GM12873 (cell line): Measurements from ENCODE around the gene PTPRK.

Experiments
- CTCF ChIP-seq: IDR thresholded peaks from 2 replicates; pipeline ENCODE4 v1.5.1; 2012; ENCODE audit warnings: low read depth, mild to moderate bottlenecking, moderate library complexity, low read length, control low read depth; ENCODE audit not compliant: insufficient read depth; ENCODE audit errors: missing control alignments

Gene PTPRK

GRCh38 chr6:128495536-128496333 lies 24.7 kb downstream of the PTPRK start:
- TF ChIP-seq CTCF = no peak

GRCh38 chr6:128494440-128494839 lies 26.0 kb downstream of the PTPRK start:
- TF ChIP-seq CTCF = no peak

- TF ChIP-seq CTCF = no peak
These were observed 26.5 kb downstream of the PTPRK start for GRCh38 chr6:128493877-128494276.

GRCh38 chr6:128492386-128492785 lies 28.0 kb downstream of the PTPRK start:
- no peak for TF ChIP-seq CTCF

- TF ChIP-seq CTCF = no peak
These were observed 28.7 kb downstream of the PTPRK start for GRCh38 chr6:128491610-128492206.

GRCh38 chr6:128491100-128491581 lies 29.3 kb downstream of the PTPRK start:
- TF ChIP-seq CTCF = no peak

DNA sequence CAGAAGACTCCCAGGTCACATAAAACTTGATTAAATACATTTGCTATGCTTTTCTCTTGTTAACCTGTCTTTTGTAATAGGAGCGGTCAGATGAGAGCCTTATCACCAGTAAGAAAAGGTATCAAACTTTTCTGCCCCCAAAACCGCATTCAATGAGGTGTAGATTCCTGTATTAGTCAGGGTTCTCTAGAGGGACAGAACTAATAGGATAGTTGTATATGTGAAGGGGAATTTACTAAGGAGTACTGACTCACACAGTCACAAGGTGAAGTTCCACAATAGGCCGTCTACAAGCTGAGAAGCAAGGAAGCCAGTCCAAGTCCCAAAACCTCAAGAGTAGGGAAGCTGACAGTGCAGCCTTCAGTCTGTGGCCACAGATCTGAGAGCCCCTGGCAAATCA lies 32.7 kb downstream of the PTPRK start:
- TF ChIP-seq CTCF = no peak
